Measurements from ENCODE around the gene TAF11L14.

TAF11L14 gene

DNA sequence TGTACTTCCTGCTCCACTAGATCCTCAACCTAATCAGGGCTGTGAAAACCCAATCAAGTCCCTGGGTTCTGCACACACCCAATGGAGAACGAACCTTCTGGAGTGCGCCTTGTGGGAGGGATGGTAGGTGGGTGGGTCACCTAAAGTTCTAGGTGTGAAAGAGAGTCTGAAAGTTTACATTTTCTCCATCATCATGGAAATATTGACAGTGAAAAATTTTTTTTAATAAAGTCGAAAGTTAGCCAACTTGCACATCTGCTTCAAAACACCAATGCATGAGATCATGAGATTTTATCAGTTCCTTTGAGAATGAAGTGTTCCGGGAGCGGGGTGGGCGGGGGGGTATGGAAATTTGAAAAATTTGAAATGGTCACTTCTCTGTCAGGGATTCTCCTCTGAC lies 21.7 kb downstream of the TAF11L14 start:
- ATAC-seq, result no peak
- no peak for TF ChIP-seq ESRRG (CRISPR knock-in tag; IDR thresholded peaks at IDR 0.05)

DNA sequence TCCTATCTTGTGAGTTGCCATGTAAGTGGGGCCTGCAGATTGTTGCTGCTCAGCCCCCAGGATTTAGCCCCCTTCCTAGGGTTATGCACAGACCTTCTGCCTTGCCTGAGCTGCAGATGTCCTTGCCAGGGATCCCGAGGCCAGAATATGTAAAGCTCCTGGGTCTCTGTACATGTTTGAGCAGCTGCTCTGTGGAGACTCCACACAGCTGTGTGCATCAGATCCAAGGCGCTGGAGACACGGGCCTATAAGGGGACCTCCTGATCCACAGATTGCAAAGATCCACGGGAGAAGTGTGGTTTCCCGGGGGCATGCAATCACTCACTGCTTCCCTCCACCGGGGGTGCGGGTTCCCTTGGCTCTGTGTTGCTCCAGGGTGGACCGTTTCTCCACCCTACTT lies 28.9 kb downstream of the TAF11L14 start:
- ATAC-seq, result no peak
- TF ChIP-seq ZNF8 (CRISPR knock-in tag; IDR thresholded peaks at IDR 0.05) (no peak), ZFP30 (CRISPR knock-in tag; IDR thresholded peaks at IDR 0.05) (no peak), SNAI2 (CRISPR knock-in tag; IDR thresholded peaks at IDR 0.05) (no peak)

DNA sequence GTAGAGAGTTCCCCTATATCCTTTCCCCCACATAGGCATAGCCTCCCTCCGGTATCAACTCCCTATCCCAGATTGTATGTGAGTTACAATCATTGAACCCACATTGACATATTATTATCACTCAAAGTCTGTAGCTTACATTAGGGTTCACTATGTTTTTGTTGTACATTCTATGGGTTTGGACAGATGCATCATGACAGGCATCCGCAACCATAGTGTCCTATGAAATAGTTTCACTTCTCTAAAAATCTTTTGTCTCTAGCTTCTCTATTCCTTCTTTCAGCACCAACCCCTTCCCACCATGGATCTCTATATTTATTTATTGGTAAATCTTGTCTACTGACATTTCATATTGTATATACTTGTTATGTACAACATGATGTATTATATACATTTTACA lies 31.6 kb downstream of the TAF11L14 start:
- TF ChIP-seq ZNF565 (CRISPR knock-in tag; conservative IDR thresholded peaks at IDR 0.05; ENCODE audit: low read depth), result no peak
- TF ChIP-seq OSR1 (CRISPR knock-in tag; IDR thresholded peaks at IDR 0.05), result no peak
- TF ChIP-seq ZFP30 (CRISPR knock-in tag; IDR thresholded peaks at IDR 0.05), result no peak
- TF ChIP-seq RARB (CRISPR knock-in tag; IDR thresholded peaks at IDR 0.05), result no peak
- TF ChIP-seq, protein P1, sequence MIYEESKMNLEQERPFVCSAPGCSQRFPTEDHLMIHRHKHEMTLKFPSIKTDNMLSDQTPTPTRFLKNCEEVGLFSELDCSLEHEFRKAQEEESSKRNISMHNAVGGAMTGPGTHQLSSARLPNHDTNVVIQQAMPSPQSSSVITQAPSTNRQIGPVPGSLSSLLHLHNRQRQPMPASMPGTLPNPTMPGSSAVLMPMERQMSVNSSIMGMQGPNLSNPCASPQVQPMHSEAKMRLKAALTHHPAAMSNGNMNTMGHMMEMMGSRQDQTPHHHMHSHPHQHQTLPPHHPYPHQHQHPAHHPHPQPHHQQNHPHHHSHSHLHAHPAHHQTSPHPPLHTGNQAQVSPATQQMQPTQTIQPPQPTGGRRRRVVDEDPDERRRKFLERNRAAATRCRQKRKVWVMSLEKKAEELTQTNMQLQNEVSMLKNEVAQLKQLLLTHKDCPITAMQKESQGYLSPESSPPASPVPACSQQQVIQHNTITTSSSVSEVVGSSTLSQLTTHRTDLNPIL (CRISPR knock-in tag; IDR thresholded peaks at IDR 0.05; ENCODE audit: low read depth), result no peak
- no peak for TF ChIP-seq GLIS3 (CRISPR knock-in tag; IDR thresholded peaks at IDR 0.05)
- no peak for TF ChIP-seq SNAI2 (CRISPR knock-in tag; IDR thresholded peaks at IDR 0.05)
- ATAC-seq, result no peak

DNA sequence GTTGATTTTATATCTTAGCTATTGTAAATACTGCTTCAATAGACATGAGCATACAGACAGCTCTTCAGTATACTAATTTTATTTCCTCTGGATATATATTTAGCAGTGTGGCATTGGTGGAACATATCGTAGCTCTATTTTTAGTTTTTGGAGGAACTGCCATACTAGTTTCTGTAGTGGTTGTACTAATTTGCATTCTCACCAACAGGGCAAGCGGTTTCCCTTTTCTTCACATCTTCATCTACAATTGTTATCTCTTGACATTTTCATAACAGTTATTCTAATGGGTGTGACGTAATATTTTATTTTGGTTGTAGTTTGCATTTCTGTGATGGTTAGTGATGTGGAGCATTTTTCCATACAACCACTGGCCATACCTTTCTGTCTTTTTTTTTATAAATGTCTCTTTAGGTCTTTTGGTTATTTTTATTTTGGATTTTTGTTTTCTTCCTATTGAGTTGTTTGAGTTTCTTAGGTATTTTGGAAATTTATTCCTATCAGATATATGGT lies 32.5 kb downstream of the TAF11L14 start:
- no peak for ATAC-seq
- TF ChIP-seq, protein P2, sequence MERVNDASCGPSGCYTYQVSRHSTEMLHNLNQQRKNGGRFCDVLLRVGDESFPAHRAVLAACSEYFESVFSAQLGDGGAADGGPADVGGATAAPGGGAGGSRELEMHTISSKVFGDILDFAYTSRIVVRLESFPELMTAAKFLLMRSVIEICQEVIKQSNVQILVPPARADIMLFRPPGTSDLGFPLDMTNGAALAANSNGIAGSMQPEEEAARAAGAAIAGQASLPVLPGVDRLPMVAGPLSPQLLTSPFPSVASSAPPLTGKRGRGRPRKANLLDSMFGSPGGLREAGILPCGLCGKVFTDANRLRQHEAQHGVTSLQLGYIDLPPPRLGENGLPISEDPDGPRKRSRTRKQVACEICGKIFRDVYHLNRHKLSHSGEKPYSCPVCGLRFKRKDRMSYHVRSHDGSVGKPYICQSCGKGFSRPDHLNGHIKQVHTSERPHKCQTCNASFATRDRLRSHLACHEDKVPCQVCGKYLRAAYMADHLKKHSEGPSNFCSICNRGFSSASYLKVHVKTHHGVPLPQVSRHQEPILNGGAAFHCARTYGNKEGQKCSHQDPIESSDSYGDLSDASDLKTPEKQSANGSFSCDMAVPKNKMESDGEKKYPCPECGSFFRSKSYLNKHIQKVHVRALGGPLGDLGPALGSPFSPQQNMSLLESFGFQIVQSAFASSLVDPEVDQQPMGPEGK (CRISPR knock-in tag; IDR thresholded peaks at IDR 0.05; ENCODE audit: borderline replicate concordance), result no peak
- TF ChIP-seq ARNTL (CRISPR knock-in tag; IDR thresholded peaks at IDR 0.05; ENCODE audit: borderline replicate concordance, low read depth) (no peak), ZC3H10 (CRISPR knock-in tag; IDR thresholded peaks at IDR 0.05) (no peak)

DNA sequence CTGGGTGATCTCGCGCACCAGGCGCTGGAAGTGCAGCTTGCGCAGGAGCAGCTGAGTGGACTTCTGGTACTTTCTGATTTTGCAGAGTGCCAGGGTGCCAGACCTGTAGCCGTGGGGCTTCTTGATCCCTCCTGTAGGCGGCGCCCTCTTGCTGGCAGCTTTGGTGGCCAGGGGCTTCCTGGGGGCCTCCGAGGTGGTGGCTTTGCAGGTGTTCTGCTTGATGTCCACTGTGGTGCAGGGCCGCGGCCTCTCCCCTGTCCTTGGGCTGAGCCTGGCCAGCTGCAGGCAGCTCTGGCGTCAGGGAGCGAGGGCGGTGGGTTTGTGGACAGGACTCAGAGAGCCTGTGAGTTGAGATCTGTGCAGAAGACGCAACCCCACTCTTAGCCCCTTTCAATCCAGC lies 36.1 kb downstream of the TAF11L14 start:
- no peak for ATAC-seq
- TF ChIP-seq, protein P1 (CRISPR knock-in tag; IDR thresholded peaks at IDR 0.05; ENCODE audit: low read depth), result no peak
- TF ChIP-seq, protein P3, sequence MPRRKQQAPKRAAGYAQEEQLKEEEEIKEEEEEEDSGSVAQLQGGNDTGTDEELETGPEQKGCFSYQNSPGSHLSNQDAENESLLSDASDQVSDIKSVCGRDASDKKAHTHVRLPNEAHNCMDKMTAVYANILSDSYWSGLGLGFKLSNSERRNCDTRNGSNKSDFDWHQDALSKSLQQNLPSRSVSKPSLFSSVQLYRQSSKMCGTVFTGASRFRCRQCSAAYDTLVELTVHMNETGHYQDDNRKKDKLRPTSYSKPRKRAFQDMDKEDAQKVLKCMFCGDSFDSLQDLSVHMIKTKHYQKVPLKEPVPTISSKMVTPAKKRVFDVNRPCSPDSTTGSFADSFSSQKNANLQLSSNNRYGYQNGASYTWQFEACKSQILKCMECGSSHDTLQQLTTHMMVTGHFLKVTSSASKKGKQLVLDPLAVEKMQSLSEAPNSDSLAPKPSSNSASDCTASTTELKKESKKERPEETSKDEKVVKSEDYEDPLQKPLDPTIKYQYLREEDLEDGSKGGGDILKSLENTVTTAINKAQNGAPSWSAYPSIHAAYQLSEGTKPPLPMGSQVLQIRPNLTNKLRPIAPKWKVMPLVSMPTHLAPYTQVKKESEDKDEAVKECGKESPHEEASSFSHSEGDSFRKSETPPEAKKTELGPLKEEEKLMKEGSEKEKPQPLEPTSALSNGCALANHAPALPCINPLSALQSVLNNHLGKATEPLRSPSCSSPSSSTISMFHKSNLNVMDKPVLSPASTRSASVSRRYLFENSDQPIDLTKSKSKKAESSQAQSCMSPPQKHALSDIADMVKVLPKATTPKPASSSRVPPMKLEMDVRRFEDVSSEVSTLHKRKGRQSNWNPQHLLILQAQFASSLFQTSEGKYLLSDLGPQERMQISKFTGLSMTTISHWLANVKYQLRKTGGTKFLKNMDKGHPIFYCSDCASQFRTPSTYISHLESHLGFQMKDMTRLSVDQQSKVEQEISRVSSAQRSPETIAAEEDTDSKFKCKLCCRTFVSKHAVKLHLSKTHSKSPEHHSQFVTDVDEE (CRISPR knock-in tag; IDR thresholded peaks at IDR 0.05), result no peak
- TF ChIP-seq CSDC2 (CRISPR knock-in tag; IDR thresholded peaks at IDR 0.05), result no peak
- TF ChIP-seq TOX (CRISPR knock-in tag; IDR thresholded peaks at IDR 0.05; ENCODE audit: borderline replicate concordance), result no peak

DNA sequence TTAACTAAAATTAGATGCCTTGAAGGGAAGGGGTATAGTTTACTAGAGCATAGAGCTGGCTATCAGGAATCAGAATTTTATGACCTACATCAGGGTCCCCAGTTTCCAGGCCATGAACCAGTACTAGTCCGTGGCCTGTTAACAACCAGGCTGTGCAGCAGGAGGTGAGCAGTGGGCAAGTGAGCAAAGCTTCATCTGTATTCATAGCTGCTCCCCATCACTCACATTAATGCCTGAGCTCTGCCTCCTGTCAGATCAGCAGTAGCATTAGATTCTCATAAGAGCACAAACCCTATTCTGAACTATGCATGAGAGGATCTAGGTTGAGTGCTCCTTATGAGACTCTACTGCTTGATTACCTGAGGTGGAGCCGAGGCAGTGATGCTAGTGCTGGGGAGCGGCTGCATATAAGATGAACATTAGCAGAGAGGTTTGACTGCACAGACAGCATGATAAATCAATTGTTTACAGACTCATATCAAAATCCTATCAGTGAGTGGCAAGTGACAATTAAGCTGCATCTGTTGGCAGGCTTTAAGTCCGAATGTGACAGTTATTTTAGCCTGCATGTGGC lies 44.6 kb downstream of the TAF11L14 start:
- no peak for ATAC-seq
- TF ChIP-seq, protein P4, sequence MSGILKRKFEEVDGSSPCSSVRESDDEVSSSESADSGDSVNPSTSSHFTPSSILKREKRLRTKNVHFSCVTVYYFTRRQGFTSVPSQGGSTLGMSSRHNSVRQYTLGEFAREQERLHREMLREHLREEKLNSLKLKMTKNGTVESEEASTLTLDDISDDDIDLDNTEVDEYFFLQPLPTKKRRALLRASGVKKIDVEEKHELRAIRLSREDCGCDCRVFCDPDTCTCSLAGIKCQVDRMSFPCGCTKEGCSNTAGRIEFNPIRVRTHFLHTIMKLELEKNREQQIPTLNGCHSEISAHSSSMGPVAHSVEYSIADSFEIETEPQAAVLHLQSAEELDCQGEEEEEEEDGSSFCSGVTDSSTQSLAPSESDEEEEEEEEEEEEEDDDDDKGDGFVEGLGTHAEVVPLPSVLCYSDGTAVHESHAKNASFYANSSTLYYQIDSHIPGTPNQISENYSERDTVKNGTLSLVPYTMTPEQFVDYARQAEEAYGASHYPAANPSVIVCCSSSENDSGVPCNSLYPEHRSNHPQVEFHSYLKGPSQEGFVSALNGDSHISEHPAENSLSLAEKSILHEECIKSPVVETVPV (CRISPR knock-in tag; IDR thresholded peaks at IDR 0.05), result no peak
- TF ChIP-seq, protein P5, sequence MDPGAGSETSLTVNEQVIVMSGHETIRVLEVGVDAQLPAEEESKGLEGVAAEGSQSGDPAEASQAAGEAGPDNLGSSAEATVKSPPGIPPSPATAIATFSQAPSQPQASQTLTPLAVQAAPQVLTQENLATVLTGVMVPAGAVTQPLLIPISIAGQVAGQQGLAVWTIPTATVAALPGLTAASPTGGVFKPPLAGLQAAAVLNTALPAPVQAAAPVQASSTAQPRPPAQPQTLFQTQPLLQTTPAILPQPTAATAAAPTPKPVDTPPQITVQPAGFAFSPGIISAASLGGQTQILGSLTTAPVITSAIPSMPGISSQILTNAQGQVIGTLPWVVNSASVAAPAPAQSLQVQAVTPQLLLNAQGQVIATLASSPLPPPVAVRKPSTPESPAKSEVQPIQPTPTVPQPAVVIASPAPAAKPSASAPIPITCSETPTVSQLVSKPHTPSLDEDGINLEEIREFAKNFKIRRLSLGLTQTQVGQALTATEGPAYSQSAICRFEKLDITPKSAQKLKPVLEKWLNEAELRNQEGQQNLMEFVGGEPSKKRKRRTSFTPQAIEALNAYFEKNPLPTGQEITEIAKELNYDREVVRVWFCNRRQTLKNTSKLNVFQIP (CRISPR knock-in tag; IDR thresholded peaks at IDR 0.05; ENCODE audit: borderline replicate concordance, low read depth), result no peak
- TF ChIP-seq ZFP3 (CRISPR knock-in tag; IDR thresholded peaks at IDR 0.05), result no peak
- TF ChIP-seq, protein P2 (CRISPR knock-in tag; IDR thresholded peaks at IDR 0.05; ENCODE audit: borderline replicate concordance), result no peak
- TF ChIP-seq CSDC2 (CRISPR knock-in tag; IDR thresholded peaks at IDR 0.05), result no peak
- no peak for TF ChIP-seq ARNTL (CRISPR knock-in tag; IDR thresholded peaks at IDR 0.05; ENCODE audit: borderline replicate concordance, low read depth)
- no peak for TF ChIP-seq BACH2 (CRISPR knock-in tag; IDR thresholded peaks at IDR 0.05; ENCODE audit: borderline replicate concordance)
- TF ChIP-seq ISL1 (CRISPR knock-in tag; IDR thresholded peaks at IDR 0.05), result no peak
- TF ChIP-seq ZC3H10 (CRISPR knock-in tag; IDR thresholded peaks at IDR 0.05), result no peak
- no peak for TF ChIP-seq SNAI2 (CRISPR knock-in tag; IDR thresholded peaks at IDR 0.05)

Data from SK-N-SH treated with all-trans-retinoic acid at 6 μM for 48 hours (cell line).